ENCODE data around the gene VPS50.

- TF ChIP-seq CTCF (IDR thresholded peaks at IDR 0.05) (no peak), POLR2A (IDR thresholded peaks at IDR 0.05) (no peak), POLR2AphosphoS5 (IDR thresholded peaks at IDR 0.05) (no peak)
Observed at GRCh38 chr7:93373537-93373936, 141.4 kb downstream of the VPS50 start.

Data from transverse colon (tissue), 4 donors.